Measurements from ENCODE around the gene XYLT1. TPM values are rescaled to one million over a fixed set of nuclear protein-coding genes. Genes with fewer than 3 reads are reported as not detected.

The XYLT1 gene
- total RNA-seq, 1 experiment from 2014 or later = 12.5 TPM

DNA sequence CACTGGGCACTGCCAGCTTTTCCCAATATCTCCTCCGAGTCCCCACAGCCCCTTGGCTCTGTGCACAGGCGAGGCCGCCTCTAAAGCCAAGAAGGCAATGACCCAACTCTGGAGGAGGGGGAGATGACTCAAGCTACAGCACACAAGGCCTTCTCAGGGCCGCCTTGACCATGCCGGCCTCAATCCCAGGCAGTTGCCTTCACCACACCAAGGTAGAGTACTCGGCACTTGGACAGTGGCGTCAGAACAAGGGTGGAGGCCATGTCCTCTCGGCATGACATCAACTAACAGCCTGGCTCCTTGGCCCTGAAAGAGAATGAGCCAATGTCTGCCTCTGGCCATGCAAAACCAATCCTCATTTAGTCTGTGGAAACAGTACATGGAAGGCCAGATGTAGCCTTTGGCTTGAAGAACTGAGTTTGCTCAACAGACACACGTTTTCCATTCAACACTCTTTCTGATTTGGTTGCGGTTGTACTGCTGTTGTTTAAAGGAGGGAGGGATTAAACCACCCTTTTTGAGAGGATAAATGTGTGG, 139.6 kb downstream of the XYLT1 start:
- peaks cover 4% of the 10 kb centered on the region for H3K4me1 Mint-ChIP-seq (ENCODE audit: low read depth, unreplicated experiment)
- H3K36me3 Mint-ChIP-seq (ENCODE audit: insufficient read depth, unreplicated experiment) = no peaks in the 10 kb centered on the region
- H3K9me3 Mint-ChIP-seq (ENCODE audit: unreplicated experiment) = no peaks in the 10 kb centered on the region
- H3K4me3 ChIP-seq (ENCODE audit: low read depth, low read length) = no peak overlapping the region
- no peaks in the 10 kb centered on the region for H3K27me3 ChIP-seq (replicated peaks; ENCODE audit: control insufficient read depth, insufficient read depth, low read length)
- CTCF ChIA-PET = no interaction called here
- no peak for DNase-seq
- H3K27me3 Mint-ChIP-seq (ENCODE audit: insufficient read depth, unreplicated experiment) = no peaks in the 10 kb centered on the region
- POLR2A ChIA-PET = no interaction called here
- no peaks in the 10 kb centered on the region for H3K9me3 ChIP-seq
- TF ChIP-seq, protein P1, sequence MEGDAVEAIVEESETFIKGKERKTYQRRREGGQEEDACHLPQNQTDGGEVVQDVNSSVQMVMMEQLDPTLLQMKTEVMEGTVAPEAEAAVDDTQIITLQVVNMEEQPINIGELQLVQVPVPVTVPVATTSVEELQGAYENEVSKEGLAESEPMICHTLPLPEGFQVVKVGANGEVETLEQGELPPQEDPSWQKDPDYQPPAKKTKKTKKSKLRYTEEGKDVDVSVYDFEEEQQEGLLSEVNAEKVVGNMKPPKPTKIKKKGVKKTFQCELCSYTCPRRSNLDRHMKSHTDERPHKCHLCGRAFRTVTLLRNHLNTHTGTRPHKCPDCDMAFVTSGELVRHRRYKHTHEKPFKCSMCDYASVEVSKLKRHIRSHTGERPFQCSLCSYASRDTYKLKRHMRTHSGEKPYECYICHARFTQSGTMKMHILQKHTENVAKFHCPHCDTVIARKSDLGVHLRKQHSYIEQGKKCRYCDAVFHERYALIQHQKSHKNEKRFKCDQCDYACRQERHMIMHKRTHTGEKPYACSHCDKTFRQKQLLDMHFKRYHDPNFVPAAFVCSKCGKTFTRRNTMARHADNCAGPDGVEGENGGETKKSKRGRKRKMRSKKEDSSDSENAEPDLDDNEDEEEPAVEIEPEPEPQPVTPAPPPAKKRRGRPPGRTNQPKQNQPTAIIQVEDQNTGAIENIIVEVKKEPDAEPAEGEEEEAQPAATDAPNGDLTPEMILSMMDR (IDR thresholded peaks at IDR 0.05; ENCODE audit: insufficient read depth in 1 of 2, low read depth in 1 of 2, low read length in 1 of 2, severe bottlenecking in 1 of 2, unreplicated experiment in 1 of 2) = no peak
- intact Hi-C loops (cut with micrococcal nuclease; ENCODE audit: unreplicated experiment) = no loop called here
- BruUV-seq (replicated peaks) = no TSS peak
- no peaks in the 10 kb centered on the region for H3K4me1 ChIP-seq
- no peak overlapping the region for H3K4me3 Mint-ChIP-seq (ENCODE audit: unreplicated experiment)
- H3K27ac Mint-ChIP-seq (ENCODE audit: unreplicated experiment) = no peak overlapping the region
- H3K36me3 ChIP-seq (ENCODE audit: control insufficient read depth, insufficient read depth, low read length) = no peaks in the 10 kb centered on the region

DNA sequence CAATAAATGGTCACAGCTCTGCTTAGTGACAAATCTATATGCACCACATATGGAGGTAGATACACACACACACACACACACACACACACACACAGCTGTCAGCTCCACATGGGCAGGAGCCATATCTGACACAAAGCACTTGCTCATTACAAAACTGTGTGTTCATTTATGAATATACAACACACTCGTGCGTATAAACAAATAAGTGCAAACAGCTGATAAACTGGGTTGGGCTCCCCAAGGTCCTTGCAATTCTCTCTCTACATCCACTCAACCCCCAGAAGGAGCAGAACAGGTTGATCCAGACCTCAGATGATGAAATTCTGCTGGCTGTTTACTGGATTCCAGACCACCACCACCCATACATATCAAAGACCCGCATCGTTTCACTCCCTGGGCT, 140.7 kb downstream of the XYLT1 start:
- no peak overlapping the region for H3K4me3 ChIP-seq (ENCODE audit: low read depth, low read length)
- H3K9me3 Mint-ChIP-seq (ENCODE audit: unreplicated experiment) = no peaks in the 10 kb centered on the region
- no TSS peak for BruUV-seq (replicated peaks)

DNA sequence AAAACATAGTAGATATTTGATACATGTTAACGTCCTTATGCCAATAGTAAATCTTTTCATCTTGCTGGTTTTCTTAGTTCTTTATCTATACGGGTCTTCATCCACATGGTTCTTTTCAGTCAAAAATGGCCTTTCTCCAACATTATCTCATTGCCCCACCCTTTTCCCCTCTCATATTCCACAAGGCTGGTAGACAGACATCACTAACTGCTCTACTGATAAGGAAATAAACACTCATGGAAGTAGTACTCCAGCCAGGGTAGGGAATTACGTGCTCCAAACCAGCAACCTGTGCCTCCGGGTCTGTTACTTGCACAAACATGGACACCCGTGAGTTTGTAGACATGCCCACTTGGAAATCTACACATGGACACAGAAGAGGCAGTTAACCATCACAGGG, 141.4 kb downstream of the XYLT1 start:
- H3K36me3 ChIP-seq (ENCODE audit: control insufficient read depth, insufficient read depth, low read length) = no peaks in the 10 kb centered on the region
- H3K4me1 ChIP-seq = no peaks in the 10 kb centered on the region
- POLR2A ChIA-PET = no interaction called here
- H3K9me3 ChIP-seq = no peaks in the 10 kb centered on the region
- intact Hi-C loops (cut with micrococcal nuclease; ENCODE audit: unreplicated experiment) = no loop called here
- no TSS peak for BruUV-seq (replicated peaks)
- peaks cover 4% of the 10 kb centered on the region for H3K4me1 Mint-ChIP-seq (ENCODE audit: low read depth, unreplicated experiment)
- TF ChIP-seq, protein P1 (IDR thresholded peaks at IDR 0.05; ENCODE audit: insufficient read depth in 1 of 2, low read depth in 1 of 2, low read length in 1 of 2, severe bottlenecking in 1 of 2, unreplicated experiment in 1 of 2) = no peak
- no peak for DNase-seq
- H3K9me3 Mint-ChIP-seq (ENCODE audit: unreplicated experiment) = no peaks in the 10 kb centered on the region
- H3K4me3 ChIP-seq (ENCODE audit: low read depth, low read length) = no peak overlapping the region
- no peak overlapping the region for H3K27ac Mint-ChIP-seq (ENCODE audit: unreplicated experiment)
- CTCF ChIA-PET = no interaction called here
- H3K27me3 Mint-ChIP-seq (ENCODE audit: insufficient read depth, unreplicated experiment) = no peaks in the 10 kb centered on the region
- H3K27me3 ChIP-seq (replicated peaks; ENCODE audit: control insufficient read depth, insufficient read depth, low read length) = no peaks in the 10 kb centered on the region
- H3K36me3 Mint-ChIP-seq (ENCODE audit: insufficient read depth, unreplicated experiment) = no peaks in the 10 kb centered on the region
- no peak overlapping the region for H3K4me3 Mint-ChIP-seq (ENCODE audit: unreplicated experiment)

More for the DNA sequence above, 140.7 kb downstream of the XYLT1 start:
- peak in 1 of 2 experiments; percentile 17 for DNase-seq
- Mint-ChIP-seq H3K27ac (ENCODE audit: unreplicated experiment) (no peak overlapping the region), H3K36me3 (ENCODE audit: insufficient read depth, unreplicated experiment) (no peaks in the 10 kb centered on the region), H3K4me3 (ENCODE audit: unreplicated experiment) (no peak overlapping the region), H3K4me1 (ENCODE audit: low read depth, unreplicated experiment) (peaks cover 4% of the 10 kb centered on the region), H3K27me3 (ENCODE audit: insufficient read depth, unreplicated experiment) (no peaks in the 10 kb centered on the region)
- CTCF ChIA-PET = no interaction called here
- Histone ChIP-seq H3K4me1 (no peaks in the 10 kb centered on the region), H3K9me3 (no peaks in the 10 kb centered on the region), H3K36me3 (ENCODE audit: control insufficient read depth, insufficient read depth, low read length) (no peaks in the 10 kb centered on the region), H3K27me3 (replicated peaks; ENCODE audit: control insufficient read depth, insufficient read depth, low read length) (no peaks in the 10 kb centered on the region)
- TF ChIP-seq, protein P1 (IDR thresholded peaks at IDR 0.05; ENCODE audit: insufficient read depth in 1 of 2, low read depth in 1 of 2, low read length in 1 of 2, severe bottlenecking in 1 of 2, unreplicated experiment in 1 of 2) = no peak
- POLR2A ChIA-PET = no interaction called here
- intact Hi-C loops (cut with micrococcal nuclease; ENCODE audit: unreplicated experiment) = no loop called here
